Endothelial cell of umbilical vein (primary cell): ENCODE results near the gene SLC12A3.

Source experiments
- CTCF ChIP-seq, 2 donors: IDR thresholded peaks; 1 replicate in 1 of 2; 2 replicates in 1 of 2; pipeline ENCODE4 v1.5.1; 2011; ENCODE audit warnings: low read length in 2 of 2, mild to moderate bottlenecking in 2 of 2, moderate library complexity in 2 of 2, control low read depth in 1 of 2, inconsistent platforms in 1 of 2, low read depth in 1 of 2; ENCODE audit not compliant: insufficient read depth in 1 of 2; ENCODE audit errors: extremely low read depth in 1 of 2
- EZH2 ChIP-seq: IDR thresholded peaks from 2 replicates; pipeline ENCODE4 v1.6.1; 2012; ENCODE audit warnings: borderline replicate concordance, low read depth, mild to moderate bottlenecking, moderate library complexity, low read length, inconsistent platforms; ENCODE audit not compliant: severe bottlenecking
- FOS ChIP-seq: IDR thresholded peaks from 2 replicates; pipeline ENCODE4 v1.6.1; 2011; ENCODE audit warnings: mild to moderate bottlenecking, low read length, moderate library complexity, borderline replicate concordance; ENCODE audit not compliant: insufficient read depth
- JUN ChIP-seq: IDR thresholded peaks from 2 replicates; pipeline ENCODE4 v1.6.1; 2011; ENCODE audit warnings: borderline replicate concordance, low read depth; ENCODE audit not compliant: insufficient read length, insufficient read depth
- MYC ChIP-seq: IDR thresholded peaks from one replicate; pipeline ENCODE4 v1.6.1; 2011; ENCODE audit warnings: mild to moderate bottlenecking, low read depth, low read length
- POLR2A ChIP-seq: IDR thresholded peaks from 2 replicates; pipeline ENCODE4 v1.6.1; 2012; ENCODE audit warnings: low read depth, mild to moderate bottlenecking, control low read depth, low read length
- POLR2AphosphoS5 ChIP-seq: IDR thresholded peaks from 2 replicates; pipeline ENCODE4 v1.6.1; 2012; ENCODE audit warnings: low read depth, mild to moderate bottlenecking, control low read depth, low read length, moderate library complexity; ENCODE audit not compliant: insufficient read depth

GRCh38 chr16:56868175-56868574 lies 3.2 kb downstream of the SLC12A3 start:
- TF ChIP-seq POLR2A = no peak
- no peak for TF ChIP-seq EZH2
- no peak for TF ChIP-seq CTCF (IDR thresholded peaks at IDR 0.05; ENCODE audit: extremely low read depth in 1 of 2, insufficient read depth in 1 of 2, low read depth in 1 of 2, low read length in 2 of 2)
- no peak for TF ChIP-seq MYC
- no peak for TF ChIP-seq POLR2AphosphoS5
- no peak for TF ChIP-seq JUN
- TF ChIP-seq FOS = no peak
